ENCODE measurements around the gene FBXL7. TPM values are rescaled to one million over a fixed set of nuclear protein-coding genes. Genes with fewer than 3 reads are reported as not detected.

Gene FBXL7
- total RNA-seq, 2 experiments from 2014 or later: not detected

DNA sequence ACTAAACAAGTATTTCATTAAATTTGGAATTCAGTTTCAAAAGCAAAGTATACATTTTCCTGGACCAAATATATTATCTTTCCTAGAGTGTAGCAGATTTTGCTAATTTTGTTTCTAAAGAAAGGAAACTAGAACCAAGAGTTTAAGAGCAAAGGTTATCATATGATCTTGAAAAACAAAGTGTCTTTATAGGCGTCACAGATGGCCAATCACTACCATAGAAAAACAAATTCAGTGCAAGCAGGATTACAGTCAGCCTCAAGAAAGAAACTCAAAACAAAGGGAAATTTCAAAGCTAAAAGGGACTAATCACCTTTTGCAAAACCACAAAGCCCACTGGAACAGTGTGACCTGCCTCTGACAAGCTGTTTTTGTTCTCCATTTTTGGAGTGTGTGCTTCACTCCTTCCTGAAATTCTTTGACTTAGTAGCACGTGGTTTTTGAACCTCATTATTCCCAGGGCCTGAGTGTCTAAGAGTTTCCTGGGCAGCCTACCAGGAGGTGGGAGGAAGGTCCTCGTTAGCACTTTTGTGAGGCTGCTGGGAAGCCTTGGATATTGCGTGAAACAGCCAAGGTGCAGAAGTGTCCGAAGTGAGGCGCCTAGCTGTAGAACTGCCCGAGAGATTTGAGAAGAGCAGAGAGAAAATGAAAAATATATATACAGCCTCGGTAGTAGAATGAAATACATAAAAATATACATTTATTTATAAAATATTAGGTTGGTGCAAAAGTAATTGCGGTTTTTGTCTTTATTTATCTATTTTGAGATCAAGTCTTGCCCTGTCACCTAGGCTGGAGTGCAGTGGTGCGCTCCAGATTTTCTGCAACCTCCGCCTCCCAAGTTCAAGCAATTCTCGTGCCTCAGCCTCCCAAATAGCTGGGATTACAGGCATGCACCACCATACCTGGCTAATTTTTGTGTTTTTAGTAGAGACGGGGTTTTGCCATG lies 433.6 kb downstream of the FBXL7 start:
- Mint-ChIP-seq H3K4me1 (no peaks in the 10 kb centered on the region), H3K27ac (no peak overlapping the region), H3K9me3 (peaks cover 10% of the 10 kb centered on the region), H3K4me3 (no peak overlapping the region), H3K36me3 (ENCODE audit: low read depth) (no peaks in the 10 kb centered on the region), H3K27me3 (no peaks in the 10 kb centered on the region)
- CTCF ChIA-PET: no interaction called here
- DNase-seq: no peak
- POLR2A ChIA-PET: no interaction called here

GRCh38 chr5:15936505-15937245 lies 436.7 kb downstream of the FBXL7 start:
- Mint-ChIP-seq H3K27me3 (no peaks in the 10 kb centered on the region), H3K4me3 (no peak overlapping the region), H3K4me1 (no peaks in the 10 kb centered on the region), H3K27ac (no peak overlapping the region), H3K36me3 (ENCODE audit: low read depth) (no peaks in the 10 kb centered on the region), H3K9me3 (peaks cover 10% of the 10 kb centered on the region)
- ChIA-PET POLR2A (no interaction called here), CTCF (no interaction called here)
- no peak for DNase-seq

DNA sequence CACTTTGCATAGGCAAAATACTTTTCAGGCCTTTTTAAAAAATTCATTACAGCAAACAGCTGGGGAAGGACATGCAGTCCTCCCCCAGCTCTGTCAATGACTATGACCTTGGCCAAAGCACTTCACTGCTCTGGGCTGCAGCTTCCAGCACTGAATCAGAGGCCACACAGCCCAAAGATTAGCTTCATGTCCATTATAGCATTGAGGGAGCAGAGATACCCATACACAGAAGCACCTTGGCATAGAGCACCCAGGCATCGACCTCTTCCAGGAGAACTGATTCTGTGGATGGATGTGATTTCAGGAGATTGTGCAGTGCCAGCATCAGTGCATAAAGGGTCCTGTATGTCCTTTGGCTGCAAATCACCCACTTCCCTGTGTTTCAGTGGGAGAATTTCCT lies 437.7 kb downstream of the FBXL7 start:
- Mint-ChIP-seq H3K9me3 (peaks cover 10% of the 10 kb centered on the region), H3K27me3 (no peaks in the 10 kb centered on the region), H3K4me3 (no peak overlapping the region), H3K27ac (no peak overlapping the region), H3K4me1 (no peaks in the 10 kb centered on the region), H3K36me3 (ENCODE audit: low read depth) (no peaks in the 10 kb centered on the region)
- no peak for DNase-seq
- ChIA-PET CTCF (no interaction called here), POLR2A (no interaction called here)

- POLR2A ChIA-PET: no interaction called here
- no peaks in the 10 kb centered on the region for H3K4me1 Mint-ChIP-seq
Observed at GRCh38 chr5:15938186-15938585, 438.2 kb downstream of the FBXL7 start.

GRCh38 chr5:15938961-15939360 lies 439.0 kb downstream of the FBXL7 start:
- CTCF ChIA-PET: no interaction called here
- POLR2A ChIA-PET: no interaction called here
- Mint-ChIP-seq H3K27ac (no peak overlapping the region), H3K27me3 (no peaks in the 10 kb centered on the region), H3K4me1 (no peaks in the 10 kb centered on the region), H3K36me3 (ENCODE audit: low read depth) (no peaks in the 10 kb centered on the region), H3K4me3 (no peak overlapping the region), H3K9me3 (peaks cover 10% of the 10 kb centered on the region)
- DNase-seq: no peak

More at GRCh38 chr5:15938186-15938585, 438.2 kb downstream of the FBXL7 start:
- H3K9me3 Mint-ChIP-seq: peaks cover 10% of the 10 kb centered on the region
- H3K36me3 Mint-ChIP-seq (ENCODE audit: low read depth): no peaks in the 10 kb centered on the region
- no peak overlapping the region for H3K4me3 Mint-ChIP-seq
- CTCF ChIA-PET: no interaction called here
- no peak for DNase-seq
- H3K27me3 Mint-ChIP-seq: no peaks in the 10 kb centered on the region
- H3K27ac Mint-ChIP-seq: no peak overlapping the region

DNA sequence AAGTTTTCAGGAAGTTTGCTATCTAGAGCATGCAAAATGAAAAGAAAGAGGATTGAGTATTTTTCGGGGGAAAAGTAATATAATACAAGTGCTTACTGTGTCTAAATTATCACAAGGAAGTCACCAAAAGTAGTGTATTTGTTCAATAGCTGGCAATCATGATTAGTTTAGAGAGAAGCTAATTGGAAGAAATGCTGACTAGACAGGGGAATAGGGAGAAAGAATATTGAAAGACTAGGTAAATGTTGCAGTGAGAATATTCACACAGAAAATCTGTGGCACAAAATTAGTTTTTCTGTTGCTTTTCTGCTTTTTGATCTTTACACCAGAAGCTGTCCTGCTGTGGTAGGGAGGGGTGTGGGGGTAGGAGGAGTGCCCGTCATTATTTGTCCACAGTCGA lies 440.9 kb downstream of the FBXL7 start:
- ChIA-PET POLR2A (no interaction called here), CTCF (no interaction called here)
- no peaks in the 10 kb centered on the region for H3K27me3 Mint-ChIP-seq
- H3K9me3 Mint-ChIP-seq: peaks cover 6% of the 10 kb centered on the region
- no peak for DNase-seq
- no peaks in the 10 kb centered on the region for H3K36me3 Mint-ChIP-seq (ENCODE audit: low read depth)
- no peaks in the 10 kb centered on the region for H3K4me1 Mint-ChIP-seq
- no peak overlapping the region for H3K27ac Mint-ChIP-seq
- H3K4me3 Mint-ChIP-seq: no peak overlapping the region

- ChIA-PET POLR2A (no interaction called here), CTCF (no interaction called here)
- Mint-ChIP-seq H3K9me3 (no peaks in the 10 kb centered on the region), H3K27ac (no peak overlapping the region), H3K4me3 (no peak overlapping the region), H3K36me3 (ENCODE audit: low read depth) (no peaks in the 10 kb centered on the region), H3K4me1 (no peaks in the 10 kb centered on the region), H3K27me3 (no peaks in the 10 kb centered on the region)
- no peak for DNase-seq
Observed at GRCh38 chr5:15943487-15943886, 443.5 kb downstream of the FBXL7 start.

DNA sequence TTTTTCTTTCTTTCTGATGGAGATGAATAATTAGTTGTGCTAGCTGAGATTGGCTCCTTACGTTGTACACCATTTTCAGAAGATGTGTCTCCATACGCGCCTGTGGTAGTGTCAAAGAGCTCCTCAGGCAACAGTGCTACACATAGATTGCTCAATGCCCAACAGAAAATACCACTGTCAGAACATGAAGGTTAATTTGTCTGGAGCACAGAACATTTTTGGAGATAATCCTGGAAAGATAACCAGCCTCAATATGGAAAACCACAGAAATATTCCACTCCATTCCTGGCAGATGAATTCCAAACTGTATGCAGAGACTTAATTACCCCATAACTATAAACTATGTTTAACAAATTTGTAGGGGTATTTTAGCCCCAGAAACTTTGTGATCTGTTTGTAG lies 446.0 kb downstream of the FBXL7 start:
- no peaks in the 10 kb centered on the region for H3K36me3 Mint-ChIP-seq (ENCODE audit: low read depth)
- POLR2A ChIA-PET: no interaction called here
- H3K9me3 Mint-ChIP-seq: peaks cover 3% of the 10 kb centered on the region
- no peak overlapping the region for H3K27ac Mint-ChIP-seq
- H3K4me1 Mint-ChIP-seq: no peaks in the 10 kb centered on the region
- no peak overlapping the region for H3K4me3 Mint-ChIP-seq
- no peak for DNase-seq
- CTCF ChIA-PET: no interaction called here
- no peaks in the 10 kb centered on the region for H3K27me3 Mint-ChIP-seq

GRCh38 chr5:15948190-15948589 lies 448.2 kb downstream of the FBXL7 start:
- ChIA-PET POLR2A (no interaction called here), CTCF (no interaction called here)
- Mint-ChIP-seq H3K36me3 (ENCODE audit: low read depth) (no peaks in the 10 kb centered on the region), H3K4me1 (no peaks in the 10 kb centered on the region), H3K27me3 (no peaks in the 10 kb centered on the region), H3K4me3 (no peak overlapping the region), H3K27ac (no peak overlapping the region), H3K9me3 (peaks cover 3% of the 10 kb centered on the region)
- no peak for DNase-seq

DNA sequence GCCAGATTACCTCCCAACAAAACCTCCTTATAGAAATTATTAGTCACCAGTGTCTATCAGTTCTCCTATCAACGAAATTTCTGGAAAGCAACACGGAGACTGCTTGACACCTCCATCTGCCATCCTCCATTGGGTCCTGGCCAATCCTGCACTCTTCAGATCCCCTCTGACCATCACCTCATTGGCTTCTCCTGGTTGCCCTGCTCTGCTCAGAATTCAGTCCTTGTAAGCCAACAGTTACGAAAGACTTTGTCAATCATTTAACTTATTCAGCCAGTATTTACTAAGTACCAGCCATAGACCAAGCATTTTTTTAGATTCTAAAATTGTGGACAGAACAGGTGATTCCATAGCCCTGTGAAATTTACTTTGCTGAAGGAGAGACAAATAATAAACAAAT lies 451.1 kb downstream of the FBXL7 start:
- no peak for DNase-seq
- peaks cover 3% of the 10 kb centered on the region for H3K9me3 Mint-ChIP-seq
- CTCF ChIA-PET: no interaction called here
- H3K27me3 Mint-ChIP-seq: no peaks in the 10 kb centered on the region
- no peaks in the 10 kb centered on the region for H3K36me3 Mint-ChIP-seq (ENCODE audit: low read depth)
- H3K4me1 Mint-ChIP-seq: no peaks in the 10 kb centered on the region
- H3K4me3 Mint-ChIP-seq: no peak overlapping the region
- POLR2A ChIA-PET: no interaction called here
- no peak overlapping the region for H3K27ac Mint-ChIP-seq

GRCh38 chr5:15951550-15951949 lies 451.6 kb downstream of the FBXL7 start:
- Mint-ChIP-seq H3K27ac (no peak overlapping the region), H3K27me3 (no peaks in the 10 kb centered on the region), H3K36me3 (ENCODE audit: low read depth) (no peaks in the 10 kb centered on the region), H3K4me3 (no peak overlapping the region), H3K4me1 (no peaks in the 10 kb centered on the region), H3K9me3 (peaks cover 3% of the 10 kb centered on the region)
- POLR2A ChIA-PET: no interaction called here
- CTCF ChIA-PET: no interaction called here
- no peak for DNase-seq

DNA sequence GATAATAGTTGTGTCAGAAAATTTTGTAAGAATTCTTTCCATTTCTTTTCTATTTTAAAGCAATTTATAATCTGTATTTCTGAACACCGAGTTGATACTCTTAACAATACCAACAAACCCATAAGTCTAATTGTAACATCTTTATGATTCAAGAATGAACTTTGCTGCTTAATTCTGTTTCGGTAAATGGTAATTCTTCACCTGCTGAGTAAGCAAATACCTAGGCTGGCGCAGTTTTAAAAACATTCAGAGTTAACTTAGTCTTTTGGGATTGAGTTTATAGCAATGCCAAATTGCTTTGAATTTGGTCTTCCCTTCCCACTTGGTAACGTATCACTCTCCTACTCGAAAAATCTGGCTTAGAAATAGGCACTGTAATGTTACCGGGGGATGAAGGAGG lies 456.6 kb downstream of the FBXL7 start:
- Mint-ChIP-seq H3K4me3 (no peak overlapping the region), H3K9me3 (peaks cover 2% of the 10 kb centered on the region), H3K27me3 (no peaks in the 10 kb centered on the region), H3K36me3 (ENCODE audit: low read depth) (no peaks in the 10 kb centered on the region), H3K4me1 (no peaks in the 10 kb centered on the region), H3K27ac (no peak overlapping the region)
- CTCF ChIA-PET: no interaction called here
- POLR2A ChIA-PET: no interaction called here
- no peak for DNase-seq

GRCh38 chr5:15957124-15957523 lies 457.1 kb downstream of the FBXL7 start:
- H3K4me1 Mint-ChIP-seq: no peaks in the 10 kb centered on the region
- CTCF ChIA-PET: no interaction called here

More at GRCh38 chr5:15957124-15957523, 457.1 kb downstream of the FBXL7 start:
- POLR2A ChIA-PET: no interaction called here
- Mint-ChIP-seq H3K27me3 (no peaks in the 10 kb centered on the region), H3K27ac (no peak overlapping the region), H3K4me3 (no peak overlapping the region), H3K9me3 (peaks cover 2% of the 10 kb centered on the region), H3K36me3 (ENCODE audit: low read depth) (no peaks in the 10 kb centered on the region)
- DNase-seq: no peak
